ENCODE data around the gene FBXO31.
"Not testable (repeated sequence)": the region's sequence is repeated elsewhere in the genome, so short reads cannot be mapped to it uniquely, and the experiment has no call there.

FBXO31 gene

GRCh38 chr16:87411375-87412271 lies 28.0 kb upstream of the FBXO31 start:
- DNase-seq: no peak

- no peak for DNase-seq
Measured at GRCh38 chr16:87410968-87411367, 27.4 kb upstream of the FBXO31 start.

GRCh38 chr16:87410530-87410929 lies 27.0 kb upstream of the FBXO31 start:
- no peak for DNase-seq

- DNase-seq: no peak
Measured at GRCh38 chr16:87409781-87410180, 26.2 kb upstream of the FBXO31 start.

- no peak for DNase-seq
Measured at GRCh38 chr16:87409153-87409552, 25.6 kb upstream of the FBXO31 start.

GRCh38 chr16:87407511-87408112 lies 24.0 kb upstream of the FBXO31 start:
- DNase-seq: no peak

GRCh38 chr16:87406495-87407088 lies 23.0 kb upstream of the FBXO31 start:
- no peak for DNase-seq

- no peak for DNase-seq
Measured at GRCh38 chr16:87404764-87405625, 21.4 kb upstream of the FBXO31 start.

GRCh38 chr16:87395181-87395842 lies 11.7 kb upstream of the FBXO31 start:
- DNase-seq: no peak

- no peak for DNase-seq
Measured at GRCh38 chr16:87393680-87394055, 10.1 kb upstream of the FBXO31 start.

- DNase-seq: peak; percentile 21
Measured at GRCh38 chr16:87392821-87393679, 9.5 kb upstream of the FBXO31 start.

GRCh38 chr16:87391950-87392820 lies 8.6 kb upstream of the FBXO31 start, which contains the start of gene MAP1LC3B:
MAP1LC3B (plus strand) TSS chr16:87392336; CDS start chr16:87392428, 92 bp downstream.
- peak; percentile 78 for DNase-seq

- no peak for DNase-seq
Measured at GRCh38 chr16:87391324-87391949, 7.9 kb upstream of the FBXO31 start.

GRCh38 chr16:87390641-87391323 lies 7.2 kb upstream of the FBXO31 start:
- DNase-seq: no peak

- not testable (repeated sequence) for DNase-seq
Measured at GRCh38 chr16:87389914-87390313, 6.3 kb upstream of the FBXO31 start.

- DNase-seq: no peak
Measured at GRCh38 chr16:87389245-87389644, 5.7 kb upstream of the FBXO31 start.

- no peak for DNase-seq
Measured at GRCh38 chr16:87388818-87389134, 5.2 kb upstream of the FBXO31 start.

GRCh38 chr16:87387942-87388817 lies 4.6 kb upstream of the FBXO31 start:
- peak; percentile 92 for DNase-seq

GRCh38 chr16:87384875-87385167 lies 1.2 kb upstream of the FBXO31 start:
- not testable (repeated sequence) for DNase-seq
